OCI-LY1 (cell line): ENCODE data around the gene RSPH1.

Source experiments
- CTCF ChIP-seq: fragments of 200-600 bp; sonication (generic), shearing (Covaris generic); IDR thresholded peaks from 2 replicates; pipeline ENCODE4 v1.5.1; 2017; ENCODE audit warnings: mild to moderate bottlenecking, antibody characterized with exemption, low read length, moderate library complexity, mixed read lengths
- EZH2 ChIP-seq: fragments of 200-600 bp; sonication (generic), shearing (Covaris generic); IDR thresholded peaks from 2 replicates; pipeline ENCODE4 v1.8.0; 2017; ENCODE audit warnings: borderline replicate concordance, mixed run types, mild to moderate bottlenecking, antibody characterized with exemption, low read length, moderate library complexity, mixed read lengths

GRCh38 chr21:42456457-42456856 lies 39.6 kb downstream of the RSPH1 start:
- TF ChIP-seq CTCF = no peak
- TF ChIP-seq EZH2 = no peak
